Smooth muscle cell (in vitro differentiated cells): Measurements from ENCODE around the gene CELA2B. TPM values are rescaled to one million over a fixed set of nuclear protein-coding genes. Genes with fewer than 3 reads are reported as not detected.
"Not testable (repeated sequence)": the region's sequence is repeated elsewhere in the genome, so short reads cannot be mapped to it uniquely, and the experiment has no call there.

Source experiments
- DNase-seq: peaks from one replicate; lab custom pipeline; 2025; ENCODE audit not compliant: unreplicated experiment; lab: John Stamatoyannopoulos, UW
- H2AFZ ChIP-seq: fragments of 200-600 bp; sonication (generic); 2 replicates; pipeline ENCODE4 v1.6.0; 2016; ENCODE audit warnings: antibody characterized with exemption, low read depth, mild to moderate bottlenecking
- H3F3A ChIP-seq: fragments of 200-600 bp; sonication (generic); 2 replicates; pipeline ENCODE4 v1.6.0; 2017; ENCODE audit warnings: antibody characterized with exemption, low read depth
- H3K27ac ChIP-seq: fragments of 200-600 bp; sonication (generic); 2 replicates; pipeline ENCODE4 v1.5.1; 2016; ENCODE audit warnings: low read depth, mild to moderate bottlenecking
- H3K27me3 ChIP-seq: fragments of 200-600 bp; sonication (generic); 2 replicates; pipeline ENCODE4 v1.6.1; 2016; ENCODE audit warnings: low read depth, mild to moderate bottlenecking
- H3K36me3 ChIP-seq: fragments of 200-600 bp; sonication (generic); 2 replicates; pipeline ENCODE4 v1.5.1; 2016; ENCODE audit warnings: low read depth
- H3K4me1 ChIP-seq: fragments of 200-600 bp; sonication (generic); 2 replicates; pipeline ENCODE4 v1.5.1; 2016; ENCODE audit warnings: low read depth
- H3K4me2 ChIP-seq: fragments of 200-600 bp; sonication (generic); 2 replicates; pipeline ENCODE4 v1.6.0; 2016; ENCODE audit warnings: mild to moderate bottlenecking
- H3K4me3 ChIP-seq: fragments of 200-600 bp; sonication (generic); 2 replicates; pipeline ENCODE4 v1.5.1; 2016; ENCODE audit warnings: mild to moderate bottlenecking
- H3K79me2 ChIP-seq: fragments of 200-600 bp; sonication (generic); 2 replicates; pipeline ENCODE4 v1.6.0; 2016; ENCODE audit warnings: low read depth, mild to moderate bottlenecking
- H3K9ac ChIP-seq: fragments of 200-600 bp; sonication (generic); 2 replicates; pipeline ENCODE4 v1.6.0; 2016; ENCODE audit warnings: low read depth
- H3K9me3 ChIP-seq: fragments of 200-600 bp; sonication (generic); replicated peaks from 2 replicates; pipeline ENCODE4 v1.5.1; 2016; ENCODE audit warnings: low read depth
- H4K20me1 ChIP-seq: fragments of 200-600 bp; sonication (generic); 2 replicates; pipeline ENCODE4 v1.6.0; 2016; ENCODE audit warnings: low read depth
- CTCF ChIP-seq: fragments of 200-600 bp; sonication (generic); IDR thresholded peaks from 2 replicates; pipeline ENCODE4 v1.5.1; 2017; ENCODE audit warnings: borderline replicate concordance, mild to moderate bottlenecking, antibody characterized with exemption; ENCODE audit not compliant: insufficient read depth, poor library complexity, severe bottlenecking
- WGBS: methylation state at CpG from one replicate; pipeline ENCODE4 v1.1.7; 2016; ENCODE audit warnings: low lambda C conversion rate; 5-methylcytosine and 5-hydroxymethylcytosine counted together
- polyA plus RNA-seq: library from polyadenylated mRNA; unstranded; fragments of >200 nt; fragmentation: Nextera tagmentation; extraction: Ambion mirVana; gene quantifications from 2 replicates; pipeline ENCODE4 v1.2.1, GENCODE V29; 2016
- total RNA-seq: library from RNA; depleted of rRNA; stranded (reverse); fragments of >200 nt; gene quantifications from 2 replicates; pipeline ENCODE4 v1.2.3, GENCODE V29; 2014

The CELA2B gene
- total and polyA plus RNA-seq, 2 experiments from 2014 or later = not detected

GRCh38 chr1:15485636-15486035 is 9.7 kb downstream of the CELA2B start:
- H3K79me2 ChIP-seq = no peaks in the 10 kb centered on the region
- H3F3A ChIP-seq = no peaks in the 10 kb centered on the region
- H3K4me1 ChIP-seq = no peaks in the 10 kb centered on the region
- no peak for TF ChIP-seq CTCF
- no peaks in the 10 kb centered on the region for H3K9me3 ChIP-seq
- H2AFZ ChIP-seq = no peak overlapping the region
- no peak overlapping the region for H3K27ac ChIP-seq
- H3K4me2 ChIP-seq = no peak overlapping the region
- no peaks in the 10 kb centered on the region for H3K36me3 ChIP-seq
- no peaks in the 10 kb centered on the region for H4K20me1 ChIP-seq
- no peak for DNase-seq
- 92% methylated on average over 6 of the region's 6 CpGs for WGBS
- H3K9ac ChIP-seq = no peak overlapping the region
- H3K4me3 ChIP-seq = no peak overlapping the region
- H3K27me3 ChIP-seq = no peaks in the 10 kb centered on the region

GRCh38 chr1:15486844-15487610 is 11.1 kb downstream of the CELA2B start:
- H3K9me3 ChIP-seq, H3K27me3 ChIP-seq, H3K79me2 ChIP-seq, H3K4me3 ChIP-seq, H3K9ac ChIP-seq, H3K27ac ChIP-seq, DNase-seq, H2AFZ ChIP-seq, H3K4me1 ChIP-seq, H3K4me2 ChIP-seq, H3F3A ChIP-seq, H4K20me1 ChIP-seq, H3K36me3 ChIP-seq: not testable (repeated sequence)
- 96% methylated on average over 17 of the region's 17 CpGs for WGBS

DNA sequence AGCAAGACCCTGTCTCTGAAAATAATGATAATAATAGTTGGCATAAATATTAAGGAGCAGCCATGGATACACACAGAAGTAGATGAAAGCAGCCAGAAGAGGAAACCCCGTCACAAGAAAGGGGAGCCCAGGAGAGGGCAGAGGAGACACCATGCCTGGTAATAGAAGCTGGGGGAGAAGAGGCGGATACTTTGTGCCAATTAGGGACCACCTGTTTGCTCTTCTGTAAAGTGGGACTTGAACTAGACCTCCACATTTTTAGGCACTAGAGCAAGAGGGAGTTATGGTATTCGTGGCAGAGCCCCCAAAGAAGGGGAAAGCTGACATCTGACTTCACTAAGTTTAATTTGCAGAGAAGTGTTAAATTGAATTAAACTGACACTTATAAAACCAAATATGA is 12.5 kb downstream of the CELA2B start:
- H3K9me3 ChIP-seq = no peaks in the 10 kb centered on the region
- no peak for DNase-seq
- no peak overlapping the region for H3K9ac ChIP-seq
- H2AFZ ChIP-seq = no peak overlapping the region
- H3K27ac ChIP-seq = no peak overlapping the region
- H3K79me2 ChIP-seq = no peaks in the 10 kb centered on the region
- H3K36me3 ChIP-seq = no peaks in the 10 kb centered on the region
- TF ChIP-seq CTCF = no peak
- 93% methylated on average over 3 of the region's 3 CpGs for WGBS
- H3K27me3 ChIP-seq = no peaks in the 10 kb centered on the region
- H3K4me2 ChIP-seq = no peak overlapping the region
- no peak overlapping the region for H3K4me3 ChIP-seq
- H3F3A ChIP-seq = no peaks in the 10 kb centered on the region
- H4K20me1 ChIP-seq = no peaks in the 10 kb centered on the region
- no peaks in the 10 kb centered on the region for H3K4me1 ChIP-seq

DNA sequence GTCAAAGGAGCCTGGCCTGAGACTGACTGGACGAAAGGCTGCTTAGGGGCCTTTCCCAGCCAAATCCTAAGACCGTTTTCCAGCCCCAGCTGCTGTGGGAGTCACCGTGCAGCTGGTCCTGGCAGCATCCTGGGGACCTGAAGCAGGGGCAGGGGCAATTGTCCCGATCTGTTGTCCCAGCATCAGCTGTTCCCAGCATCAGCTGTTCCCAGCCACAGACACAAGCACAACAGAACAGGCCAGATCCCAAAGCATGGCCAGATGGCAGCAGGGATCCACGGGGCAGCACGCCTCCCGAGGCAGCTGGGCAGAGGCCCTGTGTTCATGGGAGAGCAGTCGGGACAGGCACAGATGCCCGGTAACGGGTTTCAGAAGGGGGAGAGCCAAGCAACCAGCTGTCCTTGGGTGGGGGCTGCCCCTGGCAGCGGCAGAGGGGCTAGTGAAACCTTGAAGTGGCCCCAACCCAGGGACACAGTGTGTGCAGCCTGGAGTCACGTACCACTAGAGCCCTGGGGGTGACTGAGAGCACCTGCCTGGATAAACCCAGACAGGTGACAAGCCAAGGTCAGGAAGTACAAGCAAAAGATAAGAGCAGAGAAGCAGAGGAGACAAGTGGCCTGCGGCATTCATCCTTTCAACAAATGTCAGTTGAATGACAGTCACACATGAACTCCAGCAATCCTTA is 13.3 kb downstream of the CELA2B start:
- no peaks in the 10 kb centered on the region for H4K20me1 ChIP-seq
- no peaks in the 10 kb centered on the region for H3F3A ChIP-seq
- no peak for TF ChIP-seq CTCF
- no peak overlapping the region for H3K4me3 ChIP-seq
- H3K9me3 ChIP-seq = no peaks in the 10 kb centered on the region
- no peak overlapping the region for H3K4me2 ChIP-seq
- DNase-seq = no peak
- H3K27ac ChIP-seq = no peak overlapping the region
- no peak overlapping the region for H2AFZ ChIP-seq
- H3K79me2 ChIP-seq = no peaks in the 10 kb centered on the region
- no peak overlapping the region for H3K9ac ChIP-seq
- no peaks in the 10 kb centered on the region for H3K27me3 ChIP-seq
- no peaks in the 10 kb centered on the region for H3K36me3 ChIP-seq
- no peaks in the 10 kb centered on the region for H3K4me1 ChIP-seq
- 95% methylated on average over 13 of the region's 13 CpGs for WGBS

GRCh38 chr1:15491010-15491409 is 15.1 kb downstream of the CELA2B start:
- H3K27me3 ChIP-seq, H3K9ac ChIP-seq, H3K4me1 ChIP-seq, DNase-seq, H3K4me3 ChIP-seq, H2AFZ ChIP-seq, H3K79me2 ChIP-seq, H3K36me3 ChIP-seq, H3K27ac ChIP-seq, H3K4me2 ChIP-seq, H4K20me1 ChIP-seq, H3K9me3 ChIP-seq, H3F3A ChIP-seq: not testable (repeated sequence)
- WGBS = 66% methylated on average over 4 of the region's 4 CpGs
